GM12873 (cell line): ENCODE data around the gene GEMIN7.

Experiments used
- CTCF ChIP-seq: IDR thresholded peaks from 2 replicates; pipeline ENCODE4 v1.5.1; 2012; ENCODE audit warnings: low read depth, mild to moderate bottlenecking, moderate library complexity, low read length, control low read depth; ENCODE audit not compliant: insufficient read depth; ENCODE audit errors: missing control alignments

GEMIN7 gene

GRCh38 chr19:45063851-45064801 is 14.9 kb upstream of the GEMIN7 start:
- TF ChIP-seq CTCF, result no peak

DNA sequence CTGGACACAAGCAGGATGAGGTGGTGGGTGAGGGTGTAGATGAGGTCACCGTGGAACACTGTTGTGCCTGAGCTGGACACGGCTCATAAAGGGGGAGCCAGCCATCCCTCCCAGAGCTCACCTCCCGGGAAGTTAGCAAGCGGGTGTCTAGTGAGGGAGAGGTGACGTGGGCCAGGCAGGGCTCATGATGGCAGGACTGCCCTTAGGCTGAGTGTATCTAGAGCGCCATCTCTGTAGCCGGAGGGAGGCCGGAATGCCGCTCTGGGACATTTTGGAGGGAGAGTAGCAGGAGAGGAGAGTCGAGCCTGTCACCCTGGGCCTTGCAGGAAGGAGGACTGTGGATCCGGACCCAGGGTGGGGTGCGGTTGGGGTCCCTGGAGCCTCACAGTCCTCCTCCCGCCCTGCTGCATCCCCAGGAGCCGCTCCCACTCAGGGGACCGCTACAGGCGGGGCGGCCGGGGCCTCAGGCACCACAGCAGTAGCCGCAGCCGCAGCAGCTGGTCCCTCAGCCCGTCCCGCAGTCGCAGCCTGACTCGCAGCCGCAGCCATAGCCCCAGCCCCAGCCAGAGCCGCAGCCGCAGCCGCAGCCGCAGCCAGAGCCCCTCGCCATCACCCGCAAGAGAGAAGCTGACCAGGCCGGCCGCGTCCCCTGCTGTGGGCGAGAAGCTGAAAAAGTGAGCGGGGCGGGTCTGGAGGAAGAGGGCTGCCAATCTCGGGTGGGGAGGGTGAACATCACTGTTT is 12.0 kb upstream of the GEMIN7 start:
- no peak for TF ChIP-seq CTCF

GRCh38 chr19:45068041-45068440 is 11.0 kb upstream of the GEMIN7 start:
- no peak for TF ChIP-seq CTCF

DNA sequence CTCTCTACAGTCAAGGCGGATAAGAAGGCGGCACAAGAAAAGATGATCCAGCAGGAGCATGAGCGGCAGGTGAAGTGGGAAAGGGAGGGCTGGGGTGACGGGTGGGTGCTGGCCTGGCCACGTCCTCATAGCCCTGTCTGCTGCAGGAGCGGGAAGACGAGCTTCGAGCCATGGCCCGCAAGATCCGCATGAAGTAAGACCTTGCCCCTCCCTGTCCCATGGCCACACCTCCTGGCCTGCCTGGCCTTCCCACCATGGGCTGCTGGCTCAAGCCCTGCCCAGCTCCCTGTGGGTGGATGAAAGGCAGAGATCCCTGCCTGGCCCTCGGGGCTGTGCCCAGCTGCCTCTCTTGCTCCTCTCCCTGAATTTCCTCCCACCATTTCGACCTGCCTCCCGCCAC is 10.0 kb upstream of the GEMIN7 start:
- no peak for TF ChIP-seq CTCF

DNA sequence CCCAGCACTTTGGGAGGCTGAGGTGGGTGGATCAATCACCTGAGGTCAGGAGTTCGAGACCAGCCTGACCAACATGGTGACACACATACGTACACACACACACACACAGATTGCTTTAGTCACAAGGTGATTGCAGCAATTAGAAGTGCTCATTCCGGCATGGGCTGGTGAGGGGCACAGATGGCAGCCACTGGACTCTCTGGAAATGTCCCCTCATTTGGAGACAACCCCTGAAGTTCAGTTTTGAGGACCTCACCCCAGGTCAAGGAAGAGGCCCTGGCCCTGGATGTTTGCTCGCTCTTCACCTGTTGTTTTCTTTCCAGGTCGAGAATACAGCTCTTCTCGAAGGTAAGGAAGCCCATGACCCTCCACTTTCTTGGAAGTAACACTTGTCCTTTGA is 8.8 kb upstream of the GEMIN7 start:
- no peak for TF ChIP-seq CTCF

DNA sequence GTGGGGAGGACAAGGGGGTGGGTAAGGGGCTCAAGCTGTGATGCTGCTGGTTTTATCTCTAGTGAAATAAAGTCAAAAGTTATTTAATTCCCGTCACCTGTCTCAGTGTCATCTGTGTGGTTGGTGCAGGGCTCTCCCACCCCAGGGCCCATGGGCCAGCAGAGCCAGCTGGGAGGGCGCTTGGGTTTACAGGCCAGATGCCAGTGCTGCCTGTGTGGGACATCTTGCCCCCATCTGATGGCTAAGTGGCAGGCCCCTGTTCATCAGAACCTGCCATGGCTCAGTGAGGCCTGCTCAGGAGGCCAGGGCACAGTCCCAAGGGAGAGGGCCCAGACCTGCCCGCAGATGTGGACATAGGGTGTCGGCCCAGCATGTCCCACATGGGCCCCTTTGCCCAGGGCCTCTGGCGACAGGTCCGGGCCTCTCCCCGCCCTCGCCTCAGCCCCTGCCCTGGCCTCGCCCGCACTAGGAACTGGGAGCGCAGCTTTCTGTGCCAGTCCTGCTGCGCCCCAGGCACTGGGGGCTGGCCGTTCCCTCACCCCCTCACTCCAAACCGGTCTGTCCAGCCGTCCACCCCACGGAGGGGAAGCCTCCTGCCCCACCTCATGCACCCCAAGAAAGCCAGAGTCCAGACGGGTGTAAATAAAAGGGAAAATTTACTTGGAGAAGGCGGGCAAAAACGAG is 8.1 kb upstream of the GEMIN7 start:
- no peak for TF ChIP-seq CTCF

GRCh38 chr19:45071545-45071938 is 7.5 kb upstream of the GEMIN7 start:
- TF ChIP-seq CTCF, result no peak
